Right lobe of liver (tissue), 6 donors: ENCODE results near the gene SNAPC2. TPM values are rescaled to one million over a fixed set of nuclear protein-coding genes. Genes with fewer than 3 reads are reported as not detected.

Source experiments
- ATAC-seq, 4 donors: fragments of 200-7000 bp; cut with Tn5 transposase; one replicate each; pipeline ENCODE4 v1.9.1; 2020; ENCODE audit warnings: mild to moderate bottlenecking in 4 of 4, moderate library complexity in 4 of 4
- DNase-seq, 3 donors: peaks; one replicate each; pipeline ENCODE4 v3.0.0-alpha.2; 2020
- H3K27ac ChIP-seq, 3 donors: fragments of 200-600 bp; one replicate each; pipeline ENCODE4 v1.8.0; 2022
- H3K27me3 ChIP-seq, 2 donors: fragments of 200-600 bp; one replicate each; pipeline ENCODE4 v1.8.0; 2022
- H3K36me3 ChIP-seq, 4 donors: fragments of 200-600 bp; sonication (generic) in 1 of 4; one replicate each; pipeline versions ENCODE4 v1.5.1 to v1.8.0; 2017 to 2022; ENCODE audit warnings: control low read depth in 1 of 4
- H3K4me1 ChIP-seq, 4 donors: fragments of 200-600 bp; sonication (generic) in 1 of 4; one replicate each; pipeline versions ENCODE4 v1.5.1 to v1.8.0; 2017 to 2022; ENCODE audit warnings: control low read depth in 1 of 4
- H3K4me3 ChIP-seq, 3 donors: fragments of 200-600 bp; one replicate each; pipeline ENCODE4 v1.8.0; 2022
- H3K9me3 ChIP-seq, 4 donors: fragments of 200-600 bp; sonication (generic) in 1 of 4; one replicate each; pipeline versions ENCODE4 v1.5.1 to v1.8.0; 2017 to 2022; ENCODE audit warnings: control low read depth in 1 of 4
- CTCF ChIP-seq, 4 donors: fragments of 200-600 bp in 3 of 4; fragments of 450-650 bp in 1 of 4; IDR thresholded peaks; one replicate each; pipeline versions ENCODE4 v1.5.1 to v1.8.0; 2016 to 2022; ENCODE audit warnings: antibody characterized with exemption in 4 of 4, mild to moderate bottlenecking in 2 of 4
- POLR2A ChIP-seq: fragments of 450-650 bp; IDR thresholded peaks from one replicate; pipeline ENCODE4 v1.6.1; 2017; ENCODE audit warnings: antibody characterized with exemption, mild to moderate bottlenecking
- WGBS: methylation state at CpG from one replicate; pipeline ENCODE4 v1.1.6; 2018; ENCODE audit warnings: low coverage, low lambda C conversion rate; ENCODE audit not compliant: insufficient coverage; ENCODE audit errors: missing lambda C conversion rate; 5-methylcytosine and 5-hydroxymethylcytosine counted together
- intact Hi-C, 2 donors: fragments of 100-400 bp; cut with DNase I; formaldehyde crosslinking; loops; one replicate each; pipeline versions ENCODE4 v1.11.2 to v1.14.1; 2022
- total RNA-seq, 6 experiments: library from RNA; depleted of rRNA in 2 of 6; stranded (reverse); fragments of >200 nt in 2 of 6; fragmentation: NEBNext Ultra II Directional in 3 of 6; extraction: Animal tissue kit (Norgen Biotek cat#: 25700) in 3 of 6; gene quantifications; one replicate each; pipeline versions ENCODE4 v1.1.0 to v1.2.4, GENCODE V29; 2016 to 2023
- donor health status: DM: no; HTN: yes; CAD: no.
- donor health status: DM: no; HTN: no; CAD: no.
- donor health status: DM: no; HTN: no; CAD: no.
- donor health status: DM: no; HTN: yes; CAD: no.
- donor health status: DM: no; HTN: yes; CAD: no.

Gene SNAPC2
- total RNA-seq, 6 experiments from 2014 or later: 3.5 to 7.8 (median 5.2) TPM

- Histone ChIP-seq H3K4me3 (no peak overlapping the region), H3K4me1 (peaks cover 0 to 16% (median 4%) of the 10 kb centered on the region in 4 donors), H3K36me3 (peaks cover 0 to 5% (median 2%) of the 10 kb centered on the region in 4 donors), H3K27me3 (no peaks in the 10 kb centered on the region), H3K9me3 (no peaks in the 10 kb centered on the region), H3K27ac (no peak overlapping the region)
- ATAC-seq (no peak), DNase-seq (peak in 1 of 3 donors; percentile 48)
- intact Hi-C loops: loop anchor here (5.0 to 10.0 kb wide), 2 partner anchors 50 to 58 kb away; no protein-coding TSS in a partner anchor
- TF ChIP-seq CTCF (IDR thresholded peaks at IDR 0.05) (no peak), POLR2A (no peak)
- 40% methylated on average over 2 of the region's 10 CpGs for WGBS
Observed at GRCh38 chr19:7905268-7905667, 14.9 kb upstream of the SNAPC2 start.

GRCh38 chr19:7905859-7906258, 14.3 kb upstream of the SNAPC2 start:
- no peak for TF ChIP-seq CTCF (IDR thresholded peaks at IDR 0.05)
- TF ChIP-seq POLR2A: no peak
- no peak overlapping the region for H3K27ac ChIP-seq
- H3K27me3 ChIP-seq: no peaks in the 10 kb centered on the region
- ATAC-seq: no peak
- H3K4me3 ChIP-seq: no peak overlapping the region
- peaks cover 0 to 9% (median 7%) of the 10 kb centered on the region in 4 donors for H3K36me3 ChIP-seq
- WGBS: 77% methylated on average over 7 of the region's 10 CpGs
- DNase-seq: no peak
- intact Hi-C loops: loop anchor here (5.0 to 10.0 kb wide), 2 partner anchors 51 to 59 kb away; no protein-coding TSS in a partner anchor
- H3K9me3 ChIP-seq: no peaks in the 10 kb centered on the region
- H3K4me1 ChIP-seq: peaks cover 0 to 16% (median 4%) of the 10 kb centered on the region in 4 donors

GRCh38 chr19:7907122-7907521, 13.0 kb upstream of the SNAPC2 start:
- no peak overlapping the region for H3K4me3 ChIP-seq
- peaks cover 0 to 16% (median 4%) of the 10 kb centered on the region in 4 donors for H3K4me1 ChIP-seq
- DNase-seq (no peak), ATAC-seq (no peak)
- WGBS: 96% methylated on average over 6 of the region's 19 CpGs
- peaks cover 0 to 21% (median 7%) of the 10 kb centered on the region in 4 donors for H3K36me3 ChIP-seq
- no peak for TF ChIP-seq POLR2A
- TF ChIP-seq CTCF (IDR thresholded peaks at IDR 0.05): no peak
- no peaks in the 10 kb centered on the region for H3K9me3 ChIP-seq
- H3K27ac ChIP-seq: no peak overlapping the region
- intact Hi-C loops: loop anchor here (5.0 to 10.0 kb wide), 2 partner anchors 52 to 60 kb away; no protein-coding TSS in a partner anchor
- no peaks in the 10 kb centered on the region for H3K27me3 ChIP-seq

- DNase-seq: no peak
Observed at GRCh38 chr19:7907544-7907943, 12.6 kb upstream of the SNAPC2 start.

More at GRCh38 chr19:7907544-7907943, 12.6 kb upstream of the SNAPC2 start:
- Histone ChIP-seq H3K9me3 (no peaks in the 10 kb centered on the region), H3K27ac (no peak overlapping the region), H3K27me3 (no peaks in the 10 kb centered on the region), H3K4me3 (no peak overlapping the region), H3K36me3 (peaks cover 0 to 24% (median 8%) of the 10 kb centered on the region in 4 donors), H3K4me1 (peaks cover 0 to 13% (median 3%) of the 10 kb centered on the region in 4 donors)
- intact Hi-C loops: loop anchor here (5.0 to 10.0 kb wide), 2 partner anchors 53 to 60 kb away; no protein-coding TSS in a partner anchor
- ATAC-seq: no peak
- TF ChIP-seq POLR2A (no peak), CTCF (IDR thresholded peaks at IDR 0.05) (no peak)
- 100% methylated on average over 7 of the region's 11 CpGs for WGBS
